Stimulated activated CD4-positive, alpha-beta T cell treated with anti-CD3 and anti-CD28 coated beads, Interleukin-12 subunit alpha, Interleukin-12 subunit beta, amount 100 ng/mL, for 24 hours (primary cell): ENCODE measurements around the gene ADAMTS16.
"Not testable (repeated sequence)": the region's sequence is repeated elsewhere in the genome, so short reads cannot be mapped to it uniquely, and the experiment has no call there.

Source experiments
- DNase-seq, 2 experiments: peaks; one replicate each; pipeline ENCODE4 v3.0.0-alpha.2; 2020; ENCODE audit warnings: low read depth in 2 of 2

The ADAMTS16 gene

GRCh38 chr5:5139777-5140478 lies at the start of gene ADAMTS16:
Gene ADAMTS16 (plus strand): TSS chr5:5140330. CDS start chr5:5140468, 138 bp downstream.
- DNase-seq: no peak

DNA sequence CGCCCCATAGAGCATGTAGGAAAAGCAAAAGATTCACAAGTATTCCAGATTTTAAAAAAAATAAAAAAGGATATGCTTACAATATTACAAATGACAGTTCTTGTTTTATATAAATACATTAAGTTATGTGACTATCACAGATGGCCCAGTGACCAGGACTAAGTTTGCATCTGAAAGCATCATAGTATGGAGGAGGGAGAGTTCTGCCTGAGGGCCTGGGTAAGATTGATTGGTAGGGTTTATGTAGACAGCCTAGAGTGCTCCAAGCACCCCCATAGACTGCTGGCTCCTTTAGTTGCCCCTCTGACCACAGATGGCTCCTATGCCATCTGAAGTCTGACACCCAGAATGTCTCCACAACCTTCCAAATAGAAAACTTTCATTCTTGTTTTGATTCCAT lies 48.0 kb upstream of the ADAMTS16 start:
- DNase-seq: no peak

DNA sequence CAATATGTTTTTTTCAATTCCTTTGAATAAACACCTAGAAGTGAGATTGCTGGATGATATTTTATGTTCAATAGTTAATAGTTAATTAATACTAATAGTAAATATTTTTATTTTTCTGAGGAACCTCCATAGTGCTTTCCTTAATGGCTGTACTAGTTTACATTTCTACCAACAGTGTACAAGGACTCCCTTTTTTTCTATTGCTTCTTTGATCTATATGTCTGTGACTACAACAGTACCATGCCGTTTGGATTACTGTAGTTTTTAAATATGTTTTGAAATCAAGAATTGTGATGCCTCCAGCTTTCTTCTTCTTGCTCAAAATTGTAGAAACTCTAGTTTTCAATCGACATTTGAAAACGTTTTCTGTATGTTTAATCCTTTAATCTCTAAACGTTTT lies 39.5 kb upstream of the ADAMTS16 start:
- DNase-seq: no peak

DNA sequence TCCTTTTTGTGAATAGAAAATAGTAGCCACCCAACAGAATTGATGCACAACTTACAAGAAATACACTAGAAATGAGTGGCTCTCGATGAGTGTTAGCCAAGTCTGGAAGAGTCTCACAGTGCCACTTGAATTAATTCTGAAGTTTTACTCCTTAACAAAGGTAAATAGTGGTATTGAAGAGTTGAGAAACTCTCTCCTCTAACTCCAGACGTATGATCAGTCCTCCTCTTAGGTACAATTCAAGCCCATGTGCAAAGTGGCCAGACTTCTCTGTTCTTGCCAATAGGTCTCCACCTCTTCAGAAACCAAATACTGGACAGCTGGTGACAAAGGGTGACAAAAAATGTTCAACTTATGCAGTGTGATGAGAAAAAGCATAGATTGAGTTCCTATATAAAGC lies 38.5 kb upstream of the ADAMTS16 start:
- no peak for DNase-seq

DNA sequence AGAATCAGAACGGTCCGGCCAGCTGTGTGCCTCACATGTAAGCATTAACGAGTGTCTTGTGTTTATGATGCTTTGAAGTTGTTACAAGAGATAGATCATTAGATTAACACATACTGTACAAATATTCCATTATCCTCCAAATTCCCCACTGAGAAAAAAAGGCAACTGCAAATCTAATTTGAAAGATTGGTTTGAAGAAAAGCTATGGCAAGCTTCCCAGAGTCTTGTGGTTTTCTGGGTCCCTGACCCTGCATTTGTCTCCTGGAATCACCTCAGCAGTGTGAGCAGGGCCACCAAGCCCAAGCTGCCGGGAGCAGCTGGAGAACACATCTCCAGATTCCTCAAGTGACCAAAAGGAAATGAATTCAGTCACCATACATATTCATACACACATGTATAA lies 36.9 kb upstream of the ADAMTS16 start:
- no peak for DNase-seq

DNA sequence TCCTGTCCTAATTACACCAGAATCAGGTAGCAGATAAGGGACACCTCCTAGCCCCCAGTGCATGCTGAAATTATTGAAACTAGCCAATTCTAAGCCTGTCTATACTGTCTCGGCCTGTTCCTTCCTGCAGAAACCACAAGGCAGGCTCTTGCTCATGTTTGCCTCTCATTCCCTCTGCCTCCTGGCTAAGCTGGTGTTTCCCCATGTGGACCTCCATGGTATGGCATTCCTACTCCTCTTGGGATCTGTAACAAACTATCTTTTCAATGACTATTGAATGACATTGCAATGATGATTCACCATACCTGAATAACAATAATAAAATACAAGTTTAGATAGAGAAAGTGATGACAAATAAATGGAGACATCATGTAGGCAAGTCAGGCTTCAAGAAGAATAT lies 35.6 kb upstream of the ADAMTS16 start:
- no peak for DNase-seq

DNA sequence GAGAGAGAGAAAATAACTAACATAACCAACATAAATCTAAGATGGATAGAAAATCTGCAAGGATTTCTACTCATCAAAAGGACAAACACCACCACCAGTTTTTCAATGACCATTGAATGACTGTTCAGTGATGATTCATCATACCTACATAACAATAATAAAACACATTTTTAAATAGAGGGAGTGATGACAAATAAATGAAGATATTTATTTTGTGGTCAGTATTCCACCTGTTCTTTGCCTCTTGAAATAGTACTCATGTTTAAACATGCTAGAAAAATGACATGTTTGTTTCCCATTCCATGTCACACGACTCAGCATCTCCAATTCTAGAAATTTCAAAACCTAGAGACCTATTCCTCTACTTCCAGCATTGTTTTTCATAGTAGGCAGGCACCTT lies 34.6 kb upstream of the ADAMTS16 start:
- DNase-seq: no peak

- no peak for DNase-seq
These were observed 23.2 kb upstream of the ADAMTS16 start for GRCh38 chr5:5116956-5117355.

- DNase-seq: no peak
These were observed 17.4 kb upstream of the ADAMTS16 start for GRCh38 chr5:5122776-5123175.

DNA sequence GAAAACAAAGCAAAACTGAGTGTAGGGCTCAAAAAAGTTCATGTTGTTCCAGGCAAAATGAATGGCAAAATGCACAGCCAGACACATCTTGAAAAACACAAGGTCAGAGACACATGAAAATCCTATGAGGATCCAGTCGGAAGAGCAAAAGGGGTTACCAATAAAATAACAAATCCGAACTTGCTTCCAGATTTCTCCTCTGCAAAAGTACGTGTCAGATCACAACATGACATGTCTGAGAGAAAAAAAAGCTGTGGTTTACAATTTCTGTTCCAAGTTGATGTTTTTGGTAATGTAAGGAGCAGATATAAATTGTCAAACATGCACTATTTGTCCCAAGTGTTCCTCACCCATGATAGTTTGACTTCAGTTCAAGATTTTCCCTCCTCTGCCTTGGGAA lies 15.9 kb upstream of the ADAMTS16 start:
- DNase-seq: no peak

GRCh38 chr5:5126444-5126843 lies 13.7 kb upstream of the ADAMTS16 start:
- DNase-seq: no peak

DNA sequence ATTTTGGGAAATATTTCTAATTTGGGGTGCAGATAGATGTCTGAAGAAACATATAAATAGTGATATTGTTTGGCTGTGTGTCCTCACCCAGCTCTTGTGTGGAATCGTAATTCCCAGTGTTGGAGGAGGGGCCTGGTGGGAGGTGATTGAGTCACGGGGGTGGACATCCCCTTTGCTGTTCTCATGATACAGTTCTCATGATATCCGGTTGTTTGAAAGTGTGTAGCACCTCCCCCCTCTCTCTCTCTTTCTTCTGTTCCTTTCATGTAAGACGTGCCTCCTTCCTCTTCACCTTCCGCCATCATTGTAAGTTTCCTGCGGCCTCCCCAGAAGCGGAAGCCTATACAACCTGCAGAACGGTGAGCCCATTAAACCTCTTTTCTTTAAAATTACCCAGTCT lies 11.4 kb upstream of the ADAMTS16 start:
- DNase-seq: no peak

DNA sequence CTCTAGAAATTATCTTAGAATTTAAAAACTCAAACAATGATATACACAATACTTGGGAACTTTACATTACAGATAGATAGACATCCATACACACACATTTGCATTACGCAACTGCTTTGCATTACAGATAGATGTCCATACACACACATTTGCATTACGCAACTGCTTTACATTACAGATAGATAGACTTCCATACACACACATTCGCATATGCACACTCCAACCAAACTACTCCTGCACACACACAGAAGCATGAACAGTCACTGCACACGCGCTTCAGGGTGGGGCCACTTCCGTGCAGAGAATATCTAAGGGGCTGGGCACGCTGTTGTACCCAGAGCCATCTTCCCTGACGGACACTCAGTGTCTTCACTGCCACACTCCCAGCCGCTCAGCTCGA lies 7.9 kb upstream of the ADAMTS16 start:
- DNase-seq: no peak

DNA sequence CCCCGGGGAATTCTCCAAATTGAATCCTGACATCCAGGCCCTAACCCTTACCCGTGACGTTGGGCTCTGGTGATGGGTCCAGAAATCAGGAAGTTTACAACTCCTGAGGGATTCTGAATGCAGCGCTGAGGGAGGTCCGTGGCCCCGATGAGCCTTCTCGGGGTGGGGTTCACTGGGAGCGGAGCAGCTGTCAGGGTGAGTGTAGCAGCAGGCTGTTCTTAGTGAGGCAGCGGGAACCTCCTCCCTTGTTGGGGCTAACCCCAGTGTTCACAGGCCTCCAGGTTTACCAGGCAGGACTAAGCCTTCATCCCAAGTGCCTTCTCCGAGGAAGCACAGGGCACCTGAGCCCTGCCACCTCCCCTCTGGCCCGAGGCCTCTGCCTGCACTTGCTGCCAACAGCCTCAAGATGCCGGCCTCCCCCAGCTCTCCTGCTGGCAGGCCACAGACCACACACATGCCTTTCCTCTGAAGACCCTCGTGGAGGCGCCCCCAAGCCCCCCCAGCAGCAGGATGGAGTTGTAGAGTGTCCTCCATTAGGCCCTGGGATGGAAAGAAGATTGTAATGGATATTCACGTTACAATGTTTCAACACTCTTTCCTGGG lies 7.3 kb upstream of the ADAMTS16 start:
- no peak for DNase-seq

DNA sequence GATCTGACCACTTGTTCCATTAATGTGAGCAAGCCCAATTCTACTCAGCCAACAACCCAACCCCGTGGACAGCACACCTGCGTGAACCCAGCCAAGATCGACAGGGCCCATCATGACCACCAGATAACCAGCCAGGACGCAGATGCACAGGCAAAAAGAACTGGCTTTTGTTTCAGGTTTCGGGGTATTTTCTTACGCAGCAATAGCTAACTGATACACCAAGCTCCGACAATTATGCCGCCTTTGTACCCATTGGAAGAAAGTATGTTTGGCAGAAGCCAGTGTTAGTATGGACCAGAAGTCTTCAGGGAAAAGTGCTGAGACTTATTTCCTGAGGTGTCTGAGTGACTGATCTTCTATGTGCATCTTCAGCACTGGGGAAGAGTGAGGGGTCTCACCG lies 6.0 kb upstream of the ADAMTS16 start:
- DNase-seq: no peak

- no peak for DNase-seq
These were observed 4.0 kb upstream of the ADAMTS16 start for GRCh38 chr5:5135957-5136676.

DNA sequence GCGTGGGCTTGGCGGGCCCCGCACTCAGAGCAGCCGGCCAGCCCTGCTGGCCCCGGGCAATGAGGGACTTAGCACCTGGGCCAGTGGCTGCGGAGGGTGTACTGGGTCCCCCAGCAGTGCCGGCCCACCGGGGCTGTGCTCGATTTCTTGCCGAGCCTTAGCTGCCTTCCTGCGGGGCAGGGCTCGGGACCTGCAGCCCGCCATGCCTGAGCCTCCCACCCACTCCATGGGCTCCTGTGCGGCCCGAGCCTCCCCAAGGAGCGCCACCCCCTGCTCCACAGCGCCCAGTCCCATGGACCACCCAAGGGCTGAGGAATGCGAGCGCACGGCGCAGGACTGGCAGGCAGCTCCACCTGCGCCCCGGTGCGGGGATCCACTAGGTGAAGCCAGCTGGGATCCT lies 2.3 kb upstream of the ADAMTS16 start:
- not testable (repeated sequence) for DNase-seq

DNA sequence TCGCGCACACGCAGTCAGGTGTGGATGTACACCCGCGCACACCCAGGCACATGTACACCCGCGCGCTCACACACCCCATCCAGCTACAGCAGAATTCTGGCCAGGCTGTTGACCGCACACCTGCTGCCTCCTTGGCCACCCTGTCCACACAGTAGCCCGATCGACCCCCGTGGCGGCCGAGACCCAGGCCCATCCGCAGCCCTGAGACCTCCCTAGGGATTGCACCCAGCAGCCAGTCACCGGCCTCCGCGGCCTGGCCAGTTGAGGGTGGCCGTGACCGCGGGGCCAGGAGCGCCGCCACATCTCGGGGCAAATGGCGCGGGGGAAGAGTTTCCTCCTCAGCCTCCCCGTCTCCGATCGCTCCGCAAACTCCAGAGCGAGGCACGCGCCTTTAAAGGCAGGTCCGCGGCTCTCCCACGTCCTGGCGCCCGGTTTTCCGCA lies 774 bp upstream of the ADAMTS16 start:
- no peak for DNase-seq

DNA sequence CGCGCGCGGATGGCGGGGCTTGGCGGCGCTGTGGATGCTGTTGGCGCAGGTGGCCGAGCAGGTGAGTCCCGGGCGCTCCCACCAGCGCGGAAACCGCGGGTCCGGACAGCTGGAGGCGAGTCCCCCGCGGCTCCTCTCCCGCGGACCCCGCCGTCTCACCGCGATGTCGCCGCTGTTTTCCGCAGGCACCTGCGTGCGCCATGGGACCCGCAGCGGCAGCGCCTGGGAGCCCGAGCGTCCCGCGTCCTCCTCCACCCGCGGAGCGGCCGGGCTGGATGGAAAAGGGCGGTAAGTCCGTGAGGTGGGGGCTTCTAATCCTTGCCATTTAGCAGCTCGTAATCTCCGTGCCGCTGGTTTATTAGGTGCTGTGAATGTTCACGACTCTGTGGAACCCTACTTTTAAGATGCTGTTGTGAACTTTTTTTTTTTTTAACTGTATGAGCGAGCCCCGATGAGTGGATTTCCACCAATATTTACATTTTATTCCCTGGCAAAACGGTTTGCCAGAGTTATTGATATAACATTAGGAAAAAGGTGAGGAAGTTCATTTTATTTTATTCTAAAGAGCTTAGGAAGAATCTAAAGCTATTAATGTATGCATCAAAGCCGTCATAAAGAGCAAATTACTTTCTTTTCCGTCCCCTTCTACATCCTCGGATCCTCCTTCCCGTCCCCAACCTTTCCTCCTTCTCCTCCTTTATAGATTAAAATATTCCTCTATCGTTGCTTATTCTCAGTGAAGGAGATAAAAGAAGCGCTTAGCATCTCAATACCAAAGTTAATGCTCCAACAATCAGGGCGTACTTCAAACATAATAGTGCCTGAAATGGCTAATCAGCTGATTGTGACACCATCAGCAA lies 579 bp downstream of the ADAMTS16 start:
- no peak for DNase-seq

GRCh38 chr5:5141339-5141599 lies 1.1 kb downstream of the ADAMTS16 start:
- no peak for DNase-seq

GRCh38 chr5:5141625-5142525 lies 1.7 kb downstream of the ADAMTS16 start:
- peak; percentile 15 to 34 for DNase-seq
